ENCODE measurements around the gene PROSER2.

Gene PROSER2

DNA sequence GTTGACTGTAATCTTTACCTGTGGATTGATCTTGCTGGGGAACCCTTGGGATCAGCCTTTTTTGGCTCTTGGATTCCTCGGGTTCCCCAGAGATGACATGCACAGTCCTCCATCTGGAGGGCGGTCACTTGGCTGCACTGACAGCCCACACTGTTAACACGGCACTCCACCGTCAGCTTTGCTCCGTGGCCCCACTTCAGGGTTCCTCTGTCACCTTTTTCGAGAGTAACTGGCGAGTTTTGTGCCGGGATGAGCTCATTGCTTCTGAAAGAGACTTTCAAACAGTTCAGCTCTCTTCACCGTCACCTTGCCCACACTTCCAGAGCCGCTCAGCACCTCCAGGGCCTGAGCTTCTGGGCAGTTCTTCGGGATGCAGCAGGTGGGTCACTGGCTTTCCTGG, 42.4 kb downstream of the PROSER2 start:
- Mint-ChIP-seq H3K4me3 (no peak overlapping the region), H3K27ac (no peak overlapping the region), H3K9me3 (no peaks in the 10 kb centered on the region), H3K36me3 (no peaks in the 10 kb centered on the region), H3K27me3 (no peaks in the 10 kb centered on the region), H3K4me1 (peaks cover 31% of the 10 kb centered on the region)

DNA sequence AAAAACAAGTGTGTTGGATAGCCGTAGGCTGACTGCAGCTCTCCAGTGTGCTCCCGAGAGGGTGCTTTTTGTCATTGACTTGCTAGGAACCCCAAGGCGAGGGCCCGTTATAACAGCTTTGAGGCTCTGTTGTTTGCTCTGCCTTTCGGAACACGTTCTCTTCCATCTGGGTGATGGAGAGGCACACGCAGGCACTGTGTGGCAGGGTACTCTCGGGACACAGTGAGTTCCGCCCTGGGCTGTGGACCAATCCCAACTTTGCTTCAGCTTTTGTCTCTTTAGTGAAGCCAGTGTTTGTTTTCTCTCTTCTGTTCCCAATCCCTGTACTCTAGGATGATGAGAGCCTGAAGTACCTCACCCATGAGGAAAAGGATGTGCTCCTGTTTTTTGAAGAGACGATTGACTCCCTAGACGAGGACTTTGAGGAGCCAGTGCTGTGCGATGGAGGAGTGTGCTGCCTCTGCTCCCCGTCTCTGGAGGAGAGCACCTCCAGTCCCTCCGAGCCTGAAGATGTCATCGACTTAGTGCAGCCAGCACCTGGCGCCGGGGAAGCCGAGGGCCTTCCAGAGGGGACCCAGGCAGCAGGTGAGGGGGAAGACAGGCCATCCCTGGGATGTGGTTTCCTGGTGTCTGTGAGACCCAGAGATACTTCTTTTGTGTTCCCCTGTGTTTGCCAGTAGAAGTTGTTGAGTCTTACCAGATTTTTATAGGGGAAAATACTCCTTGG, 43.2 kb downstream of the PROSER2 start:
- Mint-ChIP-seq H3K27ac (no peak overlapping the region), H3K36me3 (no peaks in the 10 kb centered on the region), H3K4me3 (no peak overlapping the region), H3K4me1 (peaks cover 33% of the 10 kb centered on the region), H3K9me3 (no peaks in the 10 kb centered on the region), H3K27me3 (no peaks in the 10 kb centered on the region)

DNA sequence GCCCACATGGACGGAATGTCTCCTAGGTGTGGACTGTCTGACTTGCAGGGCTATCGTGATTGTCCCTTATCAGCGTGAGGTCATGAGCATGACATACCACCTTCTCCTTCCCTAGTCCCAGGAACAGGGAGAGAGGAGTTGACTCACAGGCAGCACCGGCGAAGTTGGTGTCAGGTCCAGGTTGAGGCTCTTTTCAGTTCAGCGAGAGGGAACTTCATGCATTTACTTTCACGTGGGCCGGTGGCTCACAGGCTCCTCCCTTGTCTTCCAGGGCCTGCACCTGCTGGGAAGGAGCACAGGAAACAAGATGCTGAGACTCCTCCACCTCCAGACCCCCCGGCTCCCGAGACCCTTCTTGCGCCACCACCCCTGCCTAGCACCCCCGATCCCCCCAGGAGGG, 46.1 kb downstream of the PROSER2 start:
- H3K9me3 Mint-ChIP-seq = no peaks in the 10 kb centered on the region
- H3K27ac Mint-ChIP-seq = no peak overlapping the region
- no peak overlapping the region for H3K4me3 Mint-ChIP-seq
- no peaks in the 10 kb centered on the region for H3K27me3 Mint-ChIP-seq
- no peaks in the 10 kb centered on the region for H3K36me3 Mint-ChIP-seq
- H3K4me1 Mint-ChIP-seq = peaks cover 19% of the 10 kb centered on the region

DNA sequence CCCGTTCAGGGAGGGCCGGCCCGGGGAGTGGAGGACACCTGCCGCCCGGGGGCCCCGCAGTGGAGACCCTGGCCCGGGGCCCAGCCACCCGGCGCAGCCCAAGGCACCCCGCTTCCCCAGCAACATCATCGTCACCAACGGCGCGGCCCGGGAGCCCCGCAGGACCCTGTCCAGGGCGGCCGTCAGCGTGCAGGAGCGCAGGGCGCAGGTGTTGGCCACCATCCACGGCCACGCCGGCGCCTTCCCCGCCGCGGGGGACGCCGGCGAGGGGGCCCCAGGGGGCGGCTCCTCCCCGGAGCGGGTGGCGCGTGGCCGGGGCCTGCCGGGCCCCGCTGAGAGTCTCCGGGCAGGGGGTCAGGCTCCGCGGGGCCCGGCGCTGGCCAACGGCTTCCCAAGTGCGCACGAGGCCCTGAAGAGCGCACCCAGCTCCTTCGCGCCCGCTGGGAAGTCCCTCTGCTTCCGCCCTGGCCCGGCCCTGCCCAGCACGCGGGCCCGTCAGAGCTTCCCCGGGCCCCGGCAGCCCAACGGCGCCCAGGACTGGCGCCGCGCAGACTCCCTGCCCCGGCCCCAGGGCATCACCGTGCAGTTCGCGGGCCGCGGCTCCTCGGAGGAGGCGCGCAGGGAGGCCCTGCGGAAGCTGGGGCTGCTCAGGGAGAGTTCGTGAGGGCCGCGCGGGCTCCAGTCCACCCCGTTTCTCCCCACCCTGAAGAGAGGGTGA, 46.7 kb downstream of the PROSER2 start:
- H3K27me3 Mint-ChIP-seq = no peaks in the 10 kb centered on the region
- no peak overlapping the region for H3K4me3 Mint-ChIP-seq
- H3K27ac Mint-ChIP-seq = no peak overlapping the region
- H3K9me3 Mint-ChIP-seq = no peaks in the 10 kb centered on the region
- H3K36me3 Mint-ChIP-seq = no peaks in the 10 kb centered on the region
- peaks cover 21% of the 10 kb centered on the region for H3K4me1 Mint-ChIP-seq

DNA sequence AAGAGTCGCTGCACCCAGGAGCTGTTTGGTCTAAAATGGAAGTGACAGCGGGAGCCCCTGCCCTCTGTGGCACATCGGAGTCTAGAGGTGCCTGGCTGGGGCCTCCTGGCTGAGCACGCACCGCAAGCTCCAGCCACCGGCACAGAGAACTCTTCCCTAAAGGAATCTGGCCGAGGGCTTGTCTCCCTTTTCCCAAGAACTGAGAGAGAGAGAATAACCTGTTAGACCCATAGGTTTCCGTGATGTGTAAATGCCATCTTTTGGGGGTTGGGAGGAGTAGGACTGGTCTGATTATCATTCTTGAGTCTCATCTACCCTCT, 47.3 kb downstream of the PROSER2 start:
- no peaks in the 10 kb centered on the region for H3K9me3 Mint-ChIP-seq

DNA sequence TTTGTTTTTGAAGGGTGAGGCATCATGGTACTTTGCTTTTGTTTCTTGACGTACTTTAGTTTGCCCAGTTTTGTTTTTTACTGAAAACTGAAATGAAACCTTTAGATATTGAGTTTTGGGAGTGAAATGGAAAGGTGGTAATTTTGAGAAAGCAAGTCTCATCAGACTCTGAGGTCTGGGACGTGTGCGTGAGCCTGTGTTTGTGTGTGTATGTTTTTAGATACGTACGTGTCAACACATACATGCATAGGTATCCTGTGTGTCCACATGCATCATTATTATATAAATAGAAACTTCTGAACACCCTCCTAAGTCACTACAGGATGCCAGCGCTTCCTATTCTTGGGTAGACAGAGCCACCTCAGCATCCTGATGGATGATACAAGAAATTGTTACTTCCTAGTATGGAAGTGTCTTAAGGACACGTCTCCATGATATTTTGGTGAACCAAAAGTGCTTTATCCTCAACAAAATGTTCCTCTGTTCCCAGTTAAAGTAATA, 47.8 kb downstream of the PROSER2 start:
- no peaks in the 10 kb centered on the region for H3K9me3 Mint-ChIP-seq
- no peak overlapping the region for H3K27ac Mint-ChIP-seq
- no peaks in the 10 kb centered on the region for H3K27me3 Mint-ChIP-seq
- H3K4me3 Mint-ChIP-seq = no peak overlapping the region
- no peaks in the 10 kb centered on the region for H3K36me3 Mint-ChIP-seq
- H3K4me1 Mint-ChIP-seq = peaks cover 19% of the 10 kb centered on the region

More for the DNA sequence above, 47.3 kb downstream of the PROSER2 start:
- Mint-ChIP-seq H3K4me3 (no peak overlapping the region), H3K4me1 (peaks cover 19% of the 10 kb centered on the region), H3K27ac (no peak overlapping the region), H3K27me3 (no peaks in the 10 kb centered on the region), H3K36me3 (no peaks in the 10 kb centered on the region)

DNA sequence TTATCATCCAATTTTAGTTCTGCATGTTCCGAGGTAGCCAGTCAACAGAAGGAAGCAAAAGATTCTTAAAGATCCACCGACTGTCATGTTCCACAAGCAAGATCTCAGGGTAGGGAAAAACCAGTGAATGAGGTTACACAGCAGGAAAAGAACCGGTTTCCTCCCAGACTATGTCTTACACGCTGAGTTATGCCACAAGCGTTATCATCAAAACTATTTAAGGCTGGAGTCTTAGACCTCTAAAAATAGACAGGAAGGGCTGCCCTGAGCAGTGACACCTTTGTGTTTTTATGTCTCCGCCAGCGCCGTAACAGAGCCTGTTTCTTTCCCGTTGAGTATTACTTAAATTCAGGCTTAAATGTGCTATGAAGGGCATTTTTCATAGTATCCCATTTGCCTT, 48.3 kb downstream of the PROSER2 start:
- H3K27ac Mint-ChIP-seq = no peak overlapping the region
- no peak overlapping the region for H3K4me3 Mint-ChIP-seq
- H3K9me3 Mint-ChIP-seq = no peaks in the 10 kb centered on the region
- no peaks in the 10 kb centered on the region for H3K27me3 Mint-ChIP-seq
- peaks cover 19% of the 10 kb centered on the region for H3K4me1 Mint-ChIP-seq
- H3K36me3 Mint-ChIP-seq = no peaks in the 10 kb centered on the region

DNA sequence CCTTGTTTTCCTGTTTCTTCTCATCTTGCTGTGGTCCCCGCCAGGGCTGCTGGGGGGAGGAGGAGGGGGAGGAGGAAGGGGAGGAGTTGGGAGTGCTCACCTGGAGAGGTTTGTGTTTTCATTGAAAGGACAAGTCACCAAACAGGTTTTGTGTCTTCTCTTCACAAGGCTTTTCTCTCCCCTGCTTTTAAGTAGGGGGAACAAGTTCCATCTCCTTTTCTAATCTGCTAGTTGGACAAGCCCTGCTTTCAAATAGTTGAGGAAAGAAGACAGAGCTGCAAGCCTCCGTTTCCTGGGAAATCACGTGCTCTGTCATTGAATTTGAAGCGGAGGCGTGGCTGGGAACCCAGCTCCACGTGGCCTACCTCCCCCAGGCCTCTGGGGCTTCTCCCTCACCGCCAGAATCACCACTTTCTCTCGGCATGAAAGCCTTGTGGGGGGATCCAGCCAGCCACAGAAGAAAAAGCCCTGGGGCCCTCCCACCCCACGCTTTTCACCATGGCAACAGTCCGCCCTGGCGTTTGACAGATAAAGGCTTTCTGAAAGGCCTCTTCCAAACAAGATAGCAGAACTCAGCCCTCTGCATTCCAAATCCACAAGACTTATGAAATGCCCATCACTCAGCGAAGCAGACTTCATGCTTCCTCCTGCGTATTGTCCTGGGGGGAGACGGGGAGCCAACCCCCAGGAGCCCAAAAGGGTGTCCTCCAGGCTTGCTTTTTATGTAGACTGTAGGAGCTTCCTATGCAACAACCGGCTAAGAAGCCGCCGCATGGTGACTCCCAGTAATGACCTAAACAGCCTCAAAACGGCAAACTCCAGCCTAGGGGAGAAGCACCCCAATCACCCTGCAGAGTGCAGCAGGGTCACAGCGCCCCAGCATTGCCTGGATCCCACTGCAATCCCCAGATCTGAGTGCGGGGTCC, 51.7 kb downstream of the PROSER2 start:
- Mint-ChIP-seq H3K4me3 (peak overlapping the region; percentile 23), H3K27ac (no peak overlapping the region), H3K4me1 (peaks cover 19% of the 10 kb centered on the region), H3K27me3 (no peaks in the 10 kb centered on the region), H3K9me3 (no peaks in the 10 kb centered on the region), H3K36me3 (no peaks in the 10 kb centered on the region)

DNA sequence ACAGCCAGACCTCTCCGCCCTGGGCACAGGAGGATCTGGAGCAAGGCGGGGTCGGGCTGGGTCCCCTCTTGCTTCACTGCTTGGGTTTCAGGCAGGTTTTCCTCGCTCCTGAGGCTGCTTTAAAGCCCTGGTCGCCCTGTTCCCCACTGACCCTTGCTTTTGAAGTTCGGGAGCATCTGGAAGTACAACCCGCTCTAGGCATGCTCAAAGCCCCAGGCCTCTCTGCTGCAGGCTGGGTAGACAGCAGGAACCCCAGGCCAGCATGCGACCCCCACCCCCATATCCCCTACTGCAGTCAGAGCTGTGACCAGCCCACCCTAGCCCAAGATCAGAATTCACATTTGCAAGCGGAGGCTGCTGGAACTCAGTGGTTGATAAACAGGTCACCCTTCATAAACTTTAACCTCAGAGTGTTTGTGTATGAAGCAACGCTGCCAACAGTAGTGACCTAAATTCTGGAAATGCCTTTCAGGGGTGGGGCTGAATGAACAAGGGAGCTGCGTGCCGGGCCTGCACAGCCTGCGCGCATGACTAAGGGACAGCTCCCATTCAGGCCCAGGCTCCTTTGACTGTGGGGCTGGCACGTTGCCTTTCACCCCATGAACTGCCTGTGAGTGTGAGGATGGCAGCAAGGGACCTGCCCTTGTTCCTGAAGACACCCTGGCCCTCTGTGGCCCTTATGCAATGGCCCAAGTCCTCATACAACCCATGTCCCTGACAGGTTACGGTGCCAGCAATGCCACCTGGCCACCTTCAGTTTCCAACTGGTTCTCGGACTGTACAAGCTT, 52.5 kb downstream of the PROSER2 start:
- Mint-ChIP-seq H3K4me1 (peaks cover 19% of the 10 kb centered on the region), H3K27me3 (no peaks in the 10 kb centered on the region), H3K36me3 (no peaks in the 10 kb centered on the region), H3K27ac (no peak overlapping the region), H3K4me3 (no peak overlapping the region), H3K9me3 (no peaks in the 10 kb centered on the region)

DNA sequence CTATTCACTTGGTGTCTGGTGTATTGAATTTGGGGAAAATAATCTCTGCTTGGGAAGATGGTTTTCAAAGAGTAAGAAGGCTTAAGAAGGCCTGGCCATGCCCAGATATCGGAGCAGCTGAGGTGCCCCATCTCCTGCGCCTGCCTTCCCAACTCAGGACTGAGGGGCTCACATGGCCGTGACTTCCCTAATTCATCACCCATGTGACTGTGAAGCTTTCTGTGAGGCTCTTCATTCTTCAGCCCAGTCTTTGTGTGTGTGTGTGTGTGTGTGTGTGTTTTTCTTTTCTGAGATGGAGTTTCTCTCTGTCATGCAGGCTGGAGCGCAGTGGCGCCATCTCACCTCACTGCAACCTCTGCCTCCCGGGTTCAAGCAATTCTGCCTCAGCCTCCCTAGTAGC, 53.2 kb downstream of the PROSER2 start:
- Mint-ChIP-seq H3K4me3 (no peak overlapping the region), H3K27ac (no peak overlapping the region), H3K9me3 (no peaks in the 10 kb centered on the region), H3K4me1 (peaks cover 17% of the 10 kb centered on the region), H3K27me3 (no peaks in the 10 kb centered on the region), H3K36me3 (no peaks in the 10 kb centered on the region)

DNA sequence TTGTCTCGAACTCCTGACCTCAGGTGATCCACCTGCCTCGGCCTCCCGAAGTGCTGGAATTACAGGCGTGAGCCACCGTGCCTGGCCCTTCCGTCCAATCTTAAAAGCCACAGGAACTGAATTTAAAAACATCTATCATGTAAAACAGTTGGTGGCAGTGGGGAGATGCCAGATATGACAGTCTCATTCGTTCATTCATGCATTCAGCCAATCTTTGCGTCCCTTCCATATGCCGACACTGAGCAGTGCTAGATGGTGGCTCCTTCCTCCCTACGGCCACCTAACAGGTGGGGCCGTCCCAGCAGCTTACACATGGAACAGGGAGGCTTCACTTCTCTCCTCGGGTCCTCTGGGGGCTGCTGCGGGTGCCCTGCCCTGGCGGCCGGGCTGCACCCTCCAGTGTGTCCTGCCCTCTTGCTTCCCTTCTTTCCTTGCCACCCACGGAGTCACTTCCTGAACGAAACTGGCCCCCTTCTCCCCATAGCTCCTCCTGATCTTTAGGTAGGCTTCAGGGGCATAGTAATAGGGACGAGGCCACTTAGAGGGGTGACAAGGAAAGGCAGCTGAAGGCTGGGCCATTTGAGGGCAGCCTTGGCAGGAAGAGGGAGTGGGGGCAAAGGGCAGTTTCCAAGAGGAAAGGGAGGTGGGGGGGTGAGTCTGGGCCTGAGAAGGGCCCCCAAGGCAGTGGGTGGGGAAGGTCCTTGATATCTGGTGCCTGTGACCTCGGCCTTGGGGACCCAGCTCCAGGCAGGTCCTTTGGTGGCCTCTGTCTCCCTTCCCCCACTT, 53.8 kb downstream of the PROSER2 start:
- no peak overlapping the region for H3K4me3 Mint-ChIP-seq
- no peak overlapping the region for H3K27ac Mint-ChIP-seq
- peaks cover 11% of the 10 kb centered on the region for H3K4me1 Mint-ChIP-seq
- H3K36me3 Mint-ChIP-seq = no peaks in the 10 kb centered on the region
- H3K9me3 Mint-ChIP-seq = no peaks in the 10 kb centered on the region
- H3K27me3 Mint-ChIP-seq = no peaks in the 10 kb centered on the region

DNA sequence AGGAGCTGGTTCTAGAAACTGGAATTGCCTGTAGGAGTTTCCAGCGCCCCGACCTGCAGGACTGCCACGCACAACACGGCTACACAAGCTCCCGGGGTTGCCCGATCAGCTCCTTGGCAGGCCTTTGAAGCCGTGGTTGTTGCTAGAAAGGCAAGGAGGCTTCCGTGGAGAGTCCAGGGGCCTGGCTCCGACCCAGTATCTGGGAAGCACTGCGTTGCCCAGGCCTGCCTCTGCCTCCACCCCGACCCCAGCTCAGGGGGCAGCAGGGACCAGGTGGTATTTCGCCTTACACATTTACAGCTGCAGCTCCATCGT, 54.4 kb downstream of the PROSER2 start:
- Mint-ChIP-seq H3K27me3 (no peaks in the 10 kb centered on the region), H3K36me3 (no peaks in the 10 kb centered on the region), H3K4me3 (no peak overlapping the region), H3K27ac (no peak overlapping the region), H3K9me3 (no peaks in the 10 kb centered on the region), H3K4me1 (peaks cover 10% of the 10 kb centered on the region)

DNA sequence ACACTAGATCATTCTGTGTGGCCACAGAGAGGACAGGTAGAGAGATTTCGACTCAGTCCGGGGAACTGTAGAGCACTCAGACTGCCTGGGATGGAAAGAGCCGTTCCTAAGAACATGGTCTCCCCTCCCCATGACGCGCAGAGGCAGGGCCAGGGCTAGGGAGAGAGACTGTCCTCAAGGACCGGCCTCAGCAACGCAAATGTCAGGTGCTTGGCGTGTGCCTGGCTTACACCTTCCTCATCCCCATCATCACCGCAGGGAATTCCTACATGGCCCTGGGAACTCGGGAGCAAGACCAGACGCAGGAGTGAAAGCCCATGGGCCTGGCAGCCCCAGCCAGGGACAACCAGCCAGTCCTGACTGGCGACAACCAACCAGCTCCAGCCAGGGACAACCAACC, 55.6 kb downstream of the PROSER2 start:
- Mint-ChIP-seq H3K27me3 (no peaks in the 10 kb centered on the region), H3K4me3 (no peak overlapping the region), H3K27ac (no peak overlapping the region), H3K9me3 (no peaks in the 10 kb centered on the region), H3K4me1 (peaks cover 10% of the 10 kb centered on the region), H3K36me3 (no peaks in the 10 kb centered on the region)

DNA sequence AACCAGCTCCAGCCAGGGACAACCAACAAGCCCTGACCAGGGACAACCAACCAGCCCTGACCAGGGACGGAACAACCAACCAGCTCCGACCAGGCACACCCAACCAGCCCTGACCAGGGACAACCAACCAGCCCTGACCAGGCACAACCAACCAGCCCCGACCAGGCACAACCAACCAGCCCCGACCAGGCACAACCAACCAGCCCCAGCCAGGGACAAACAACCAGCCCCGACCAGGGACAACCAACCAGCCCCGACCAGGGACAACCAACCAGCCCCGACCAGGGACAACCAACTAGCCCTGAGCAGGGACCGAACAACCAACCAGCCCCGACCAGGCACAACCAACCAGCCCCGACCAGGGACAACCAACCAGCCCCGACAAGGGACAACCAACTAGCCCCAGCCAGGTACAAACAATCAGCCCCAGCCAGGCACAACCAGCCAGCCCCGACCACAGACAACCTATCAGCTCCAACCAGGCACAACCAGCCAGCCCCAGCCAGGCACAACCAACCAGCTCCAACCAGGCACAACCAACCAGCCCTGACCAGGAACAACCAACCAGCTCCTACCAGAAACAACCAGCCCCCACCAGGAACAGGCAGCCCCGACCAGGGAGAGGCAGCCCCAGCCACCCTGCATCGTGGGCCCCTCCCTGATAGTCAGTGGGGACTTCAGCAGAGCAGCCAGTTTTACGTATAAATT, 56.4 kb downstream of the PROSER2 start:
- H3K27ac Mint-ChIP-seq = no peak overlapping the region
- no peaks in the 10 kb centered on the region for H3K9me3 Mint-ChIP-seq
- no peak overlapping the region for H3K4me3 Mint-ChIP-seq
- no peaks in the 10 kb centered on the region for H3K27me3 Mint-ChIP-seq
- H3K36me3 Mint-ChIP-seq = no peaks in the 10 kb centered on the region
- H3K4me1 Mint-ChIP-seq = peaks cover 5% of the 10 kb centered on the region
